GM12873 (cell line): ENCODE measurements around the gene NLRP5.

Experiments
- TF ChIP-seq, protein P1 (sequence below): IDR thresholded peaks from 2 replicates; pipeline ENCODE4 v1.5.1; 2012; ENCODE audit warnings: low read depth, mild to moderate bottlenecking, moderate library complexity, low read length, control low read depth; ENCODE audit not compliant: insufficient read depth; ENCODE audit errors: missing control alignments

The NLRP5 gene

GRCh38 chr19:55962186-55962585 lies 24.4 kb upstream of the NLRP5 start:
- TF ChIP-seq, protein P1, sequence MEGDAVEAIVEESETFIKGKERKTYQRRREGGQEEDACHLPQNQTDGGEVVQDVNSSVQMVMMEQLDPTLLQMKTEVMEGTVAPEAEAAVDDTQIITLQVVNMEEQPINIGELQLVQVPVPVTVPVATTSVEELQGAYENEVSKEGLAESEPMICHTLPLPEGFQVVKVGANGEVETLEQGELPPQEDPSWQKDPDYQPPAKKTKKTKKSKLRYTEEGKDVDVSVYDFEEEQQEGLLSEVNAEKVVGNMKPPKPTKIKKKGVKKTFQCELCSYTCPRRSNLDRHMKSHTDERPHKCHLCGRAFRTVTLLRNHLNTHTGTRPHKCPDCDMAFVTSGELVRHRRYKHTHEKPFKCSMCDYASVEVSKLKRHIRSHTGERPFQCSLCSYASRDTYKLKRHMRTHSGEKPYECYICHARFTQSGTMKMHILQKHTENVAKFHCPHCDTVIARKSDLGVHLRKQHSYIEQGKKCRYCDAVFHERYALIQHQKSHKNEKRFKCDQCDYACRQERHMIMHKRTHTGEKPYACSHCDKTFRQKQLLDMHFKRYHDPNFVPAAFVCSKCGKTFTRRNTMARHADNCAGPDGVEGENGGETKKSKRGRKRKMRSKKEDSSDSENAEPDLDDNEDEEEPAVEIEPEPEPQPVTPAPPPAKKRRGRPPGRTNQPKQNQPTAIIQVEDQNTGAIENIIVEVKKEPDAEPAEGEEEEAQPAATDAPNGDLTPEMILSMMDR: no peak

- TF ChIP-seq, protein P1: no peak
Observed at GRCh38 chr19:55973982-55974381, 12.6 kb upstream of the NLRP5 start.

- TF ChIP-seq, protein P1: no peak
Observed at GRCh38 chr19:55980415-55980814, 6.2 kb upstream of the NLRP5 start.

DNA sequence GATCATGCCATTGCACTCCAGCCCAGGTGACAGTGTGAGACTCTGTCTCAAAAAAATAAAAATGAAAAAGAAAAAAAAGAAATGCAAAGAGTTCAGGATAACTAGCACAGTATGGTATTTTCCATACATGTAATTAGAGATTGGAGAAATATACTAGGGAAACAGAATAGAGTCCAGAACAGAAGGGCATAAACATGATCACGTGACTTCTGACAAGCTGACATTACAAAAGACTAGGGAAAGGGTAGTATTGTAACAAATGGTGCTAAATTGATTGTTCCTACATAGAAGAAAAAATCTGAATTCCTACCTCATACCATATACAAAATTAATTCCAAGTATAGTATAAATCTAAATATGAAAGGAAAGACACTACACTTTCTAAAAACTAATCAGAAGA lies 1.3 kb upstream of the NLRP5 start:
- TF ChIP-seq, protein P1: no peak

DNA sequence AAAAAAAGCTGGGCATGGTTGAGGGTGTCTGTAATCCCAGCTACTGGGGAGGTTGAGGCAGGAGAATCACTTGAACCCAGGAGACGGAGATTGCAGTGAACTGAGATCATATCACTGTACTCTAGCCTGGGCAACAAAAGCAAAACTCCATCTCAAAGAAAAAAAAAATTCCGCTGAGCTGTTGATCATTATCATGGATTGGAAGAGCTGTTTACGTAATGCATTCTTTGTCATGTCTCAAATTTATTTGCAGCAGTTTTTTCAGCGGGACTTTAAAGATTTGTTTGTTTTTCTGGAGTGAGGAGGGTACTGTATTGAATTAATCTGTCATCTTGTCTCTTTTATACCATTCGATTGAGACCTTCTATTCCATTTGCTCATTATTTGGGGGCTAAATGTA lies 4.3 kb downstream of the NLRP5 start:
- TF ChIP-seq, protein P1: no peak

GRCh38 chr19:55993492-55993891 lies 6.9 kb downstream of the NLRP5 start:
- TF ChIP-seq, protein P1: no peak

DNA sequence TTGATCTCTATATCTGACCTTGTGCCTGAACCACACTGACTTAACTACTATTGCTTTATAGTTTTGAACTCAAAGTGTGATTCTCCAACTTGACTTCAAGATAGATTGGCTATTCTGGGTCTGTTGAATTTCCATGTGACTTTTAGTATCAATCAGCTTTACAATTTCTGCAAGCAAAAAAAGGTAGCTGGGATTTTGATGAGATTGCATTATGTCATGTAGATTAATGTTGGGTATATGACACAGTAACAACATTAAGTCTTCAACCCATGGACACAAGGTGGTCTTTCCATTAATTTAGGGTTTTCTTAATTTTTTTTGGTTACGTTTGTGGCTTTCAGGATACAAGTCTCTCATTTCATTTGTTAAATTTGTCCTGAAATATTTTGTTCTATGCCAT lies 28.2 kb downstream of the NLRP5 start:
- TF ChIP-seq, protein P1: no peak
